Measurements from ENCODE around the gene TMC8. TPM values are rescaled to one million over a fixed set of nuclear protein-coding genes. Genes with fewer than 3 reads are reported as not detected.
"Not testable (repeated sequence)": the region's sequence is repeated elsewhere in the genome, so short reads cannot be mapped to it uniquely, and the experiment has no call there.

Gene TMC8
- polyA plus RNA-seq, 1 donor from 2014 or later = 97.5 TPM

GRCh38 chr17:78164748-78165607 lies 34.4 kb downstream of the TMC8 start:
- Mint-ChIP-seq H3K27me3 (no peaks in the 10 kb centered on the region), H3K36me3 (no peaks in the 10 kb centered on the region), H3K4me1 (peaks cover 2 to 6% (median 3%) of the 10 kb centered on the region in 3 donors), H3K27ac (no peak overlapping the region), H3K9me3 (no peaks in the 10 kb centered on the region), H3K4me3 (peak overlapping the region in 2 of 4 donors; percentile 38 to 41)

- Mint-ChIP-seq H3K27ac (no peak overlapping the region), H3K36me3 (no peaks in the 10 kb centered on the region), H3K4me1 (peaks cover 0 to 14% (median 11%) of the 10 kb centered on the region in 3 donors), H3K9me3 (no peaks in the 10 kb centered on the region), H3K4me3 (peak overlapping the region in 2 of 4 donors; percentile 48 to 66), H3K27me3 (no peaks in the 10 kb centered on the region)
Measured at GRCh38 chr17:78166416-78166815, 35.8 kb downstream of the TMC8 start.

GRCh38 chr17:78168242-78168902 lies 37.8 kb downstream of the TMC8 start, which contains the start of gene SYNGR2:
Gene SYNGR2, plus strand, starts transcription at chr17:78168581. Its CDS starts 36 bp downstream, at chr17:78168617.
- Mint-ChIP-seq H3K27me3 (peaks cover 1% of the 10 kb centered on the region), H3K27ac (peak within 1 kb of the TSS; percentile 85 to 98 (median 96)), H3K36me3 (no peaks in the 10 kb centered on the region), H3K4me1 (peaks cover 19 to 33% (median 30%) of the 10 kb centered on the region in 3 donors), H3K4me3 (peak within 1 kb of the TSS; percentile 77 to 90 (median 86)), H3K9me3 (no peaks in the 10 kb centered on the region)

DNA sequence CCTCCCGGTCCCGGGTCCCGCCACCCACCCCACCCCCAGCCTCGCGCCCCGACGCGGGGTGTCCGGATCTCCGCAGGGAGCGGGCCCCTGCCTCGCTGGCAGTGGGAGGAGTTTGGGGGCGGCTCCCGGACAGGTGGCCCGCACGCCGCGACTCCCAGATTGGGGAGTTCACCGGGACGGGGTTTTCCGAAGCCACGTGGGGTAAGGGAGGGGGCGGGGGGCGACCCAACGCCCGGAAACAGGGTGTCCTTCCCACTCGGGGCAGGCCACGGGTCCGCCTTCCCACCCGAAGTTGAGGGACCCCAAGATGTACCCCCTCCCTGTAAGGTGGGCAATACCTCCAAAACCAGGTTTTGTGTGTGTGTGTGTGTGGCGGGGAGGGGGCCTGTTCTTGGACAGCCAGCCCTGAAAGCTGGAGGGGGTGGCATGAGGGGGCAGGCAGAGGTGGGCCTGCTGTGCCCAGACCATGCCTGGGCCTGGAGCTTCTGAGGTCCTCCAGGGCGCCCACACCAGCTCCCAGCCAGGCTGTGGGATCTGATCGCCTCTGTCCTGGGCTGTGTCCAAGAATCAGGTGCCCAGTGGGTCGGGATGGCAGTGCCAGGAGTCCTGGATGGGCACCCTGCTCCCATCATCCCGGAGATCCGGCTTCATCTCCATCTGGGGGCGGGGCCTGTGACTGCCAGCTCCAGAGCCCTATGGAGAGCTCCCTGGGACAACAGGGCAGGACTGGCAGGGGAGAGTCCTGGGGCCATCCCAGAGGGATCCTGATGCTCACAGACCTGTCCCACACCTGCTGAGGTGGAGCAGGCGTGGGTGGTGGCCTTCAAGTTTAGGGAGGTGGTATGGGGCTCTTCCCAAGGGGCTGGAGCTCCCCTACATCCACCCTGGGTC lies 38.6 kb downstream of the TMC8 start:
- peak overlapping the region; percentile 80 to 98 (median 80) for H3K27ac Mint-ChIP-seq
- H3K36me3 Mint-ChIP-seq = no peaks in the 10 kb centered on the region
- H3K27me3 Mint-ChIP-seq = peaks cover 1% of the 10 kb centered on the region
- H3K4me1 Mint-ChIP-seq = peaks cover 26 to 38% (median 34%) of the 10 kb centered on the region in 3 donors
- H3K9me3 Mint-ChIP-seq = no peaks in the 10 kb centered on the region
- H3K4me3 Mint-ChIP-seq = peak overlapping the region; percentile 77 to 90 (median 86)

- Mint-ChIP-seq H3K27ac (peak overlapping the region in 2 of 3 donors; percentile 80 to 98), H3K9me3 (no peaks in the 10 kb centered on the region), H3K27me3 (peaks cover 1% of the 10 kb centered on the region), H3K36me3 (no peaks in the 10 kb centered on the region), H3K4me1 (peaks cover 35 to 54% (median 47%) of the 10 kb centered on the region in 3 donors), H3K4me3 (peak overlapping the region; percentile 77 to 91 (median 86))
Measured at GRCh38 chr17:78170692-78171590, 40.4 kb downstream of the TMC8 start.

DNA sequence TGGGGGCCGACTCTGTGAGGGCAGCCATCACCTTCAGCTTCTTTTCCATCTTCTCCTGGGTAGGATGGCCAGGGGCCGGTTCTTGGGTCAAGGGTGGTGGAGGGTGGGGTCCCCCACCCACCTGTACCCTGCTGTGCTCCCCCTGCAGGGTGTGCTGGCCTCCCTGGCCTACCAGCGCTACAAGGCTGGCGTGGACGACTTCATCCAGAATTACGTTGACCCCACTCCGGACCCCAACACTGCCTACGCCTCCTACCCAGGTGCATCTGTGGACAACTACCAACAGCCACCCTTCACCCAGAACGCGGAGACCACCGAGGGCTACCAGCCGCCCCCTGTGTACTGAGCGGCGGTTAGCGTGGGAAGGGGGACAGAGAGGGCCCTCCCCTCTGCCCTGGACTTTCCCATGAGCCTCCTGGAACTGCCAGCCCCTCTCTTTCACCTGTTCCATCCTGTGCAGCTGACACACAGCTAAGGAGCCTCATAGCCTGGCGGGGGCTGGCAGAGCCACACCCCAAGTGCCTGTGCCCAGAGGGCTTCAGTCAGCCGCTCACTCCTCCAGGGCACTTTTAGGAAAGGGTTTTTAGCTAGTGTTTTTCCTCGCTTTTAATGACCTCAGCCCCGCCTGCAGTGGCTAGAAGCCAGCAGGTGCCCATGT lies 41.1 kb downstream of the TMC8 start:
- H3K4me3 Mint-ChIP-seq = peak overlapping the region; percentile 77 to 97 (median 83)
- H3K27me3 Mint-ChIP-seq, H3K9me3 Mint-ChIP-seq, H3K36me3 Mint-ChIP-seq: not testable (repeated sequence)
- H3K4me1 Mint-ChIP-seq = peaks cover 43 to 61% (median 55%) of the 10 kb centered on the region in 3 donors
- peak overlapping the region; percentile 98 to 99 (median 98) for H3K27ac Mint-ChIP-seq

GRCh38 chr17:78172249-78173051 lies 41.9 kb downstream of the TMC8 start:
- Mint-ChIP-seq H3K4me3 (peak overlapping the region; percentile 77 to 97 (median 83)), H3K27ac (peak overlapping the region; percentile 98 to 99 (median 98)), H3K27me3 (peaks cover 1% of the 10 kb centered on the region), H3K4me1 (peaks cover 43 to 68% (median 56%) of the 10 kb centered on the region in 3 donors), H3K9me3 (no peaks in the 10 kb centered on the region), H3K36me3 (no peaks in the 10 kb centered on the region)

DNA sequence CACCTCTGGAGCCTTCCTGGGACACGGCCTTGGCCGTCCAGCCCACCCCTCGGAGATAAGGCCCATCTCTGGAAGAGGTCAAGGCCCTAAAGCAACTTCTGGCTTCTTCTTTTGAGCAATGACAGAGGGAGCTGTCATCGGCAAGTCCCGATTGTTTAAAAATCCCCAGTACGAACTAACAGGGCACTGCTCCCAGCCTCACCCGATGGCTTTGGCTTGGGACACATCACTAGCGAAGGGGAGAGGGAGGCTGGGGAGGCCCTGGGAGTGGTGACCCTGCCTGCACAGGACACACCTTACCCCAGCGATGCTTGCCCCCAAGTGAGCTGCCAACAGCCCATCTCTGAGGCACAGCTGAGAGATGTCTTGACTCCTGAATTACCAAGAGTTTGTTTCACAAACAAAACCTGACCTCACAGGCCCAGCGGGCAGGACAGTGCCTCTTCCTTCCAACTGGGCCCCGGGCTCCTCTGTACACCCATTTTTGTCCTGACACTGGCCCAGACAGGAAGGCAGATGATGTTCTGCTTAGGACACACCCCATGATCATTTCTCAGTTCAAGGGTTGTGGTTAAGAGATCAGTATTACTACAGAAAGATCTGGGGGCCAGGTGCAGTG lies 42.6 kb downstream of the TMC8 start:
- Mint-ChIP-seq H3K4me3 (peak overlapping the region; percentile 77 to 97 (median 83)), H3K9me3 (no peaks in the 10 kb centered on the region), H3K27ac (peak overlapping the region; percentile 98 to 99 (median 98)), H3K27me3 (peaks cover 1% of the 10 kb centered on the region), H3K36me3 (no peaks in the 10 kb centered on the region), H3K4me1 (peaks cover 43 to 68% (median 56%) of the 10 kb centered on the region in 3 donors)

DNA sequence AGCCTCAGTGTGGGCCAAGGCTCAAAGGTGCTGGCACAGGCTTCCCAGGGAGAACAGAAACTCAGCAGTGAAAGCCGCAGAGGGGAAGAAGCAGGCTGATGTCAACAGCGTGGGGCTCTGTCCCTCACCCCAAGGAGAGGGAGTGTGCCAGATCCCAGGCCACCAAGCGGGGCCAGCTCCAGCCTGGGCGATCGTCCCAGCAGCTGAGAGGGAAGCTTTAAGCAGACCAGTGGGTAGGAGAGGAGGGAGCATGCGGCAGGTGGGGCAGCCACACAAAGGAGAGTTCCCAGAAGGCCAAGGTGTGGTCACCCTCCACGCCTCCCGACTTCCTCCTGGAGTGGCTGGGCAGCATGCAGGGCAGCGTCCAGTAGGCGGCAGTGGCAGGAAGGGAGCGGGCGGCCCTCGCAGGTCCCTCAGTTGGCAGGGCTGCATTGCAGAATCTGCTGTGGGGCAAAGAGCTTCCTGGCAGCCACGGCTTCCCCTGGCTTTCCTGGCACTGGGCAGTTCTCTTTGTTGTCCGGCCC lies 43.8 kb downstream of the TMC8 start:
- H3K4me1 Mint-ChIP-seq = peaks cover 43 to 68% (median 56%) of the 10 kb centered on the region in 3 donors
- peaks cover 1% of the 10 kb centered on the region for H3K27me3 Mint-ChIP-seq
- peak overlapping the region; percentile 77 to 97 (median 83) for H3K4me3 Mint-ChIP-seq
- no peaks in the 10 kb centered on the region for H3K36me3 Mint-ChIP-seq
- peak overlapping the region; percentile 98 to 99 (median 98) for H3K27ac Mint-ChIP-seq
- H3K9me3 Mint-ChIP-seq = no peaks in the 10 kb centered on the region

GRCh38 chr17:78174870-78175642 lies 44.5 kb downstream of the TMC8 start:
- peaks cover 1% of the 10 kb centered on the region for H3K27me3 Mint-ChIP-seq
- H3K36me3 Mint-ChIP-seq = no peaks in the 10 kb centered on the region
- peaks cover 45 to 66% (median 58%) of the 10 kb centered on the region in 3 donors for H3K4me1 Mint-ChIP-seq
- H3K9me3 Mint-ChIP-seq = no peaks in the 10 kb centered on the region
- H3K4me3 Mint-ChIP-seq = peak overlapping the region; percentile 68 to 97 (median 78)
- H3K27ac Mint-ChIP-seq = peak overlapping the region; percentile 98 to 99 (median 98)

- Mint-ChIP-seq H3K27ac (peak overlapping the region in 2 of 3 donors; percentile 98 to 99), H3K27me3 (peaks cover 1% of the 10 kb centered on the region), H3K9me3 (no peaks in the 10 kb centered on the region), H3K36me3 (no peaks in the 10 kb centered on the region), H3K4me3 (peak overlapping the region in 3 of 4 donors; percentile 32 to 84 (median 77)), H3K4me1 (peaks cover 50 to 69% (median 58%) of the 10 kb centered on the region in 3 donors)
Measured at GRCh38 chr17:78175643-78175981, 45.0 kb downstream of the TMC8 start.

All from IgD-negative memory B cell (primary cell).